Glutamatergic neuron (in vitro differentiated cells): ENCODE results near the gene WFIKKN2. TPM values are rescaled to one million over a fixed set of nuclear protein-coding genes. Genes with fewer than 3 reads are reported as not detected.

Experiments used
- DNase-seq: peaks from one replicate; pipeline ENCODE4 v3.0.0; 2022
- H3K27ac Mint-ChIP-seq: one replicate; pipeline ENCODE4 v1.8.0; 2020; ENCODE audit warnings: mild to moderate bottlenecking, mixed read lengths, inconsistent platforms; ENCODE audit not compliant: unreplicated experiment
- H3K27me3 Mint-ChIP-seq: one replicate; pipeline ENCODE4 v1.8.0; 2020; ENCODE audit warnings: mild to moderate bottlenecking, moderate library complexity, mixed read lengths, inconsistent platforms; ENCODE audit not compliant: unreplicated experiment
- H3K36me3 Mint-ChIP-seq: one replicate; pipeline ENCODE4 v1.8.0; 2020; ENCODE audit warnings: mild to moderate bottlenecking, mixed read lengths, inconsistent platforms; ENCODE audit not compliant: unreplicated experiment
- H3K4me1 Mint-ChIP-seq: one replicate; pipeline ENCODE4 v1.8.0; 2020; ENCODE audit warnings: mild to moderate bottlenecking, low read depth, mixed read lengths, inconsistent platforms; ENCODE audit not compliant: unreplicated experiment
- H3K4me3 Mint-ChIP-seq: one replicate; pipeline ENCODE4 v1.8.0; 2020; ENCODE audit warnings: mild to moderate bottlenecking, mixed read lengths, inconsistent platforms; ENCODE audit not compliant: unreplicated experiment
- H3K9me3 Mint-ChIP-seq: one replicate; pipeline ENCODE4 v1.8.0; 2020; ENCODE audit warnings: mild to moderate bottlenecking, moderate library complexity, mixed read lengths, inconsistent platforms; ENCODE audit not compliant: unreplicated experiment
- CTCF ChIP-seq: fragments of 200-600 bp; sonication (generic); IDR thresholded peaks from one replicate; pipeline ENCODE4 v1.5.0; 2021; ENCODE audit not compliant: partially characterized antibody, unreplicated experiment
- total RNA-seq: library from RNA; stranded (reverse); fragmentation: NEBNext Ultra II Directional; extraction: Animal tissue kit (Norgen Biotek cat#: 25700); gene quantifications from one replicate; pipeline ENCODE4 v1.2.1, GENCODE V29; 2021; ENCODE audit not compliant: unreplicated experiment

Gene WFIKKN2
- total RNA-seq, 1 donor from 2014 or later: 3.5 TPM

GRCh38 chr17:50824429-50824828 lies 11.0 kb upstream of the WFIKKN2 start:
- Mint-ChIP-seq H3K4me3 (no peak overlapping the region), H3K27ac (no peak overlapping the region), H3K4me1 (peaks cover 8% of the 10 kb centered on the region), H3K36me3 (peaks cover 5% of the 10 kb centered on the region), H3K27me3 (peaks cover 5% of the 10 kb centered on the region), H3K9me3 (peaks cover 4% of the 10 kb centered on the region)
- no peak for DNase-seq
- TF ChIP-seq CTCF: no peak

- peaks cover 13% of the 10 kb centered on the region for H3K4me1 Mint-ChIP-seq
- H3K9me3 Mint-ChIP-seq: peaks cover 7% of the 10 kb centered on the region
- H3K4me3 Mint-ChIP-seq: no peak overlapping the region
- H3K36me3 Mint-ChIP-seq: peaks cover 5% of the 10 kb centered on the region
- no peak overlapping the region for H3K27ac Mint-ChIP-seq
- TF ChIP-seq CTCF: no peak
- DNase-seq: no peak
- H3K27me3 Mint-ChIP-seq: peaks cover 5% of the 10 kb centered on the region
These were observed 10.2 kb upstream of the WFIKKN2 start for GRCh38 chr17:50825188-50825587.

- Mint-ChIP-seq H3K4me1 (peaks cover 31% of the 10 kb centered on the region), H3K36me3 (peaks cover 4% of the 10 kb centered on the region)
These were observed 6.7 kb upstream of the WFIKKN2 start for GRCh38 chr17:50828508-50829170.

GRCh38 chr17:50829332-50829731 lies 6.1 kb upstream of the WFIKKN2 start:
- no peak for TF ChIP-seq CTCF
- Mint-ChIP-seq H3K9me3 (peaks cover 9% of the 10 kb centered on the region), H3K27me3 (peaks cover 9% of the 10 kb centered on the region), H3K36me3 (no peaks in the 10 kb centered on the region), H3K27ac (peak overlapping the region; percentile 65), H3K4me3 (no peak overlapping the region), H3K4me1 (peaks cover 37% of the 10 kb centered on the region)
- DNase-seq: no peak

More at GRCh38 chr17:50828508-50829170, 6.7 kb upstream of the WFIKKN2 start:
- H3K9me3 Mint-ChIP-seq: peaks cover 9% of the 10 kb centered on the region
- TF ChIP-seq CTCF: no peak
- no peak for DNase-seq
- H3K4me3 Mint-ChIP-seq: no peak overlapping the region
- H3K27me3 Mint-ChIP-seq: peaks cover 7% of the 10 kb centered on the region
- no peak overlapping the region for H3K27ac Mint-ChIP-seq

GRCh38 chr17:50830352-50830751 lies 5.0 kb upstream of the WFIKKN2 start:
- peak overlapping the region; percentile 78 for H3K27ac Mint-ChIP-seq
- no peak overlapping the region for H3K4me3 Mint-ChIP-seq
- H3K27me3 Mint-ChIP-seq: peaks cover 11% of the 10 kb centered on the region
- peaks cover 47% of the 10 kb centered on the region for H3K4me1 Mint-ChIP-seq
- TF ChIP-seq CTCF: no peak
- no peaks in the 10 kb centered on the region for H3K36me3 Mint-ChIP-seq
- DNase-seq: no peak
- H3K9me3 Mint-ChIP-seq: peaks cover 9% of the 10 kb centered on the region
